Uterine smooth muscle cell (primary cell): ENCODE data around the gene OR10J4. TPM values are rescaled to one million over a fixed set of nuclear protein-coding genes. Genes with fewer than 3 reads are reported as not detected.

Experiments used
- total RNA-seq: library from RNA; depleted of rRNA; stranded (reverse); fragments of >200 nt; gene quantifications from 2 replicates; pipeline ENCODE4 v1.2.3, GENCODE V29; 2014

Gene OR10J4
- not detected in 2 replicates for total RNA-seq

DNA sequence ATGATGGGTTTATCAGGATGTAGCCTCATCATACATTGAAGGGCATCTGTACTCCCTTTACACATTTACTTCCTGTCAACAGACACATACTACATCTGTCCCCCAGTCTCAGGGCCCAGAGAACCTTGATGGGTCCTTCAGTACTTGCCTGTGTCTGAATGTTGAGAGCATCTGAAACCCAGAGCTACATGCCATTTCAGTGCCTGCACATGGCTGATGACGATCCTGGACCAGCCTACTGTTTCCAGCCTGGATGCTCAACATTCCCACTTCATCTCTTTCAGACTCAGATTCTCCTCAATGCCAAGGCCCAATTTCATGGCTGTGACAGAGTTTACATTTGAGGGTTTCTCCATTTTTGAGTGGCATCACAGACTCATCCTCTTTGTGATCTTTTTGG is at the start of gene OR10J4:
Gene OR10J4, plus strand, starts transcription at position 301 of the 400 bp plus-strand sequence.

DNA sequence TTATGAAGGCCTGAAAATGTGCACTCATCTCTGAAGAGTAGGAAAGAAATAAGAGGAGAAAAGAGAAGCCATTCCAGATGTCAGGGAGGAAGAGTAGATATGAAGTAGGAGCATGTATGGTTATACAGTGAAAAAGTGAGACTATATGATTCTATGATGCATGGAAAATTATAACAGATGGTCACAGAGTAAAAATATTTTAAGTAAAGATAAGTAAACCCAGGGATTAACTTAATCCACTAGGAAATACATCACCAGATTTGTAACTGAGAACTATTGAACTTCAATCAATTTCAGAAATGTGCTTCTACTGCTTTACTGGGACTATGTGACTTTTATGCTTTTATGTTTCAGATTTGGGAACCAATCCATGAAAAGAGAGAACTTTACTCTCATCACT is 7.4 kb downstream of the OR10J4 start, which contains the start of gene OR10J1:
Gene OR10J1, plus strand, starts transcription at position 301 of the 400 bp plus-strand sequence. Its CDS starts 70 bp downstream, at position 371.

Other genes with a start within 250 kb of the OR10J4 start
- gene ACKR1, start 227.3 kb upstream of the OR10J4 start, total RNA-seq = not detected in 2 replicates
- gene FCER1A, start 129.9 kb upstream of the OR10J4 start, total RNA-seq = not detected in 2 replicates
- gene OR10J1, start 7.5 kb downstream of the OR10J4 start, total RNA-seq = 0.25 TPM in 1 of 2 replicates, not detected in the other
- not detected in 2 replicates for gene OR10J5, start 103.8 kb downstream of the OR10J4 start, total RNA-seq
- not detected in 2 replicates for gene APCS, start 155.6 kb downstream of the OR10J4 start, total RNA-seq